ENCODE data around the gene KDM1B.

DNA sequence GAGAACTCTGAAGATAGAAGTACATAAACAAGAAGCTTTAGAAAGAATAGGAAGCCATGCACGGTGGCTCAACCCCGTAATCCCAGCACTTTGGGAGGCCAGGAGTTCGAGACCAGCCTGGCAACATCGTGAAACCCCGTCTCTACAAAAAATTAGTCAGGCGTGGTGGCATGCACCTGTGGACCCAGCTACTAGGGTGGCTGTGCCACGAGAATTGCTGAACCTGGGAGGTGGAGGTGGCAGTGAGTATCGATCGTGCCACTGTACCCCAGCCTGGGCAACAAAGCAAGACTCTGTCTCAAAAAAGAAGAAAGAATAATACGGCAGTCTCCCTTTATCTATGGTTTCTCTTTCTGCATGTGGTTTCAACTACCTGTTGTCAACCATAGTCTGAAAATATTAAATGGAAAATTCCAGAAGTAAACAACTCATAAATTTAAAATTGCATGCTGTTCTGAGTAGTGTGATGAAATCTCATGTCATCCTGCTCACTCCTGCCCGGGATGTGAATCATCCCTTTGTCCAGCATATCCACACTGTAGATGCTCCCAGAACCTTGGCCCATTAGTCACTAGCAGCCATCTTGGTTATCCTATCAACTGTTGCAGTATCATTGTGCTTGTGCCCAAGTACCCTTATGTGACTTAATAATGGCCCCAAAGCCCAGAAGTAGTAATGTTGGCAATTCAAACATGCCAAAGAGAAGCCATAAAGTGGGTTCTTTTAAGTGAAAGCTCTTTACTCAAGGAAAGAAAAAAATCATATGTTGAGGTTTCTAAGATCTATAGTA lies 87.0 kb downstream of the KDM1B start:
- TF ChIP-seq, protein P1, sequence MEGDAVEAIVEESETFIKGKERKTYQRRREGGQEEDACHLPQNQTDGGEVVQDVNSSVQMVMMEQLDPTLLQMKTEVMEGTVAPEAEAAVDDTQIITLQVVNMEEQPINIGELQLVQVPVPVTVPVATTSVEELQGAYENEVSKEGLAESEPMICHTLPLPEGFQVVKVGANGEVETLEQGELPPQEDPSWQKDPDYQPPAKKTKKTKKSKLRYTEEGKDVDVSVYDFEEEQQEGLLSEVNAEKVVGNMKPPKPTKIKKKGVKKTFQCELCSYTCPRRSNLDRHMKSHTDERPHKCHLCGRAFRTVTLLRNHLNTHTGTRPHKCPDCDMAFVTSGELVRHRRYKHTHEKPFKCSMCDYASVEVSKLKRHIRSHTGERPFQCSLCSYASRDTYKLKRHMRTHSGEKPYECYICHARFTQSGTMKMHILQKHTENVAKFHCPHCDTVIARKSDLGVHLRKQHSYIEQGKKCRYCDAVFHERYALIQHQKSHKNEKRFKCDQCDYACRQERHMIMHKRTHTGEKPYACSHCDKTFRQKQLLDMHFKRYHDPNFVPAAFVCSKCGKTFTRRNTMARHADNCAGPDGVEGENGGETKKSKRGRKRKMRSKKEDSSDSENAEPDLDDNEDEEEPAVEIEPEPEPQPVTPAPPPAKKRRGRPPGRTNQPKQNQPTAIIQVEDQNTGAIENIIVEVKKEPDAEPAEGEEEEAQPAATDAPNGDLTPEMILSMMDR (IDR thresholded peaks at IDR 0.05): no peak
- no peak for TF ChIP-seq POLR2A (IDR thresholded peaks at IDR 0.05)

Data from thyroid gland (tissue), 4 donors.